HG02678 (cell line): ENCODE data around the gene DPYSL3.
"Not testable (repeated sequence)": the region's sequence is repeated elsewhere in the genome, so short reads cannot be mapped to it uniquely, and the experiment has no call there.

Experiments used
- ATAC-seq: cut with Tn5 transposase; IDR thresholded peaks from one replicate; pipeline ENCODE4 v1.9.1; 2021; ENCODE audit warnings: mild to moderate bottlenecking, moderate library complexity; ENCODE audit not compliant: unreplicated experiment

The DPYSL3 gene

GRCh38 chr5:147509710-147510651, at the start of gene DPYSL3:
Gene DPYSL3, minus strand, starts transcription at chr5:147510068. Its CDS starts 210 bp downstream, at chr5:147509858.
- ATAC-seq: no peak

- ATAC-seq: no peak
These were observed 49.0 kb upstream of the DPYSL3 start for GRCh38 chr5:147558826-147559225.

- no peak for ATAC-seq
These were observed 48.2 kb upstream of the DPYSL3 start for GRCh38 chr5:147557876-147558745.

- no peak for ATAC-seq
These were observed 45.3 kb upstream of the DPYSL3 start for GRCh38 chr5:147555176-147555575.

- ATAC-seq: no peak
These were observed 44.5 kb upstream of the DPYSL3 start for GRCh38 chr5:147554261-147554817.

GRCh38 chr5:147553817-147554216, 43.9 kb upstream of the DPYSL3 start:
- ATAC-seq: not testable (repeated sequence)

GRCh38 chr5:147552897-147553296, 43.0 kb upstream of the DPYSL3 start:
- no peak for ATAC-seq

GRCh38 chr5:147551677-147552076, 41.8 kb upstream of the DPYSL3 start:
- ATAC-seq: no peak

GRCh38 chr5:147547730-147548129, 37.9 kb upstream of the DPYSL3 start:
- no peak for ATAC-seq

GRCh38 chr5:147544556-147544955, 34.7 kb upstream of the DPYSL3 start:
- no peak for ATAC-seq

GRCh38 chr5:147539053-147539452, 29.2 kb upstream of the DPYSL3 start:
- no peak for ATAC-seq

GRCh38 chr5:147538236-147538635, 28.4 kb upstream of the DPYSL3 start:
- no peak for ATAC-seq

- ATAC-seq: no peak
These were observed 24.5 kb upstream of the DPYSL3 start for GRCh38 chr5:147534172-147534951.

GRCh38 chr5:147532156-147532555, 22.3 kb upstream of the DPYSL3 start:
- ATAC-seq: no peak

GRCh38 chr5:147530530-147531389, 20.9 kb upstream of the DPYSL3 start:
- ATAC-seq: no peak

- ATAC-seq: no peak
These were observed 13.2 kb upstream of the DPYSL3 start for GRCh38 chr5:147523069-147523468.

- no peak for ATAC-seq
These were observed 12.6 kb upstream of the DPYSL3 start for GRCh38 chr5:147522435-147522834.

- ATAC-seq: no peak
These were observed 10.6 kb upstream of the DPYSL3 start for GRCh38 chr5:147520450-147520849.

GRCh38 chr5:147519380-147519779, 9.5 kb upstream of the DPYSL3 start:
- ATAC-seq: no peak

- no peak for ATAC-seq
These were observed 7.5 kb upstream of the DPYSL3 start for GRCh38 chr5:147517383-147517782.
